HepG2 (cell line): ENCODE data around the gene WIPF2. TPM values are rescaled to one million over a fixed set of nuclear protein-coding genes. Genes with fewer than 3 reads are reported as not detected.

Experiments
- DRAP1 ChIP-seq: IDR thresholded peaks from 2 replicates; pipeline ENCODE4 v1.6.1; 2016; ENCODE audit warnings: missing genetic modification reagents, missing compliant biosample characterization
- DZIP1 ChIP-seq: sonication (generic); formaldehyde crosslinking; IDR thresholded peaks from 2 replicates; pipeline ENCODE4 v1.5.0; 2020; ENCODE audit warnings: mild to moderate bottlenecking, missing genetic modification reagents
- EEA1 ChIP-seq: sonication (generic); formaldehyde crosslinking; IDR thresholded peaks from 2 replicates; pipeline ENCODE4 v1.5.1; 2020; ENCODE audit warnings: mild to moderate bottlenecking, missing genetic modification reagents, borderline replicate concordance
- FIP1L1 ChIP-seq: fragments of 200-400 bp; formaldehyde crosslinking; IDR thresholded peaks from 2 replicates; pipeline ENCODE4 v1.6.1; 2018; ENCODE audit warnings: low read depth, mild to moderate bottlenecking, low read length, moderate library complexity, borderline replicate concordance; ENCODE audit not compliant: insufficient read depth
- FOXA1 ChIP-seq, 2 experiments: fragments of 450-650 bp in 1 of 2; sonication (generic) in 1 of 2; formaldehyde crosslinking in 1 of 2; IDR thresholded peaks; 2 replicates each; pipeline versions ENCODE4 v1.4.0 to v1.6.1; 2016 to 2020; ENCODE audit warnings: missing genetic modification reagents in 1 of 2
- FOXA3 ChIP-seq: IDR thresholded peaks from 2 replicates; pipeline ENCODE4 v1.6.1; 2016; ENCODE audit warnings: missing genetic modification reagents, missing compliant biosample characterization
- GABPB1 ChIP-seq: IDR thresholded peaks from 2 replicates; pipeline ENCODE4 v1.6.1; 2016; ENCODE audit warnings: mild to moderate bottlenecking, missing genetic modification reagents, moderate library complexity, missing compliant biosample characterization
- HIVEP1 ChIP-seq: sonication (generic); formaldehyde crosslinking; IDR thresholded peaks from 2 replicates; pipeline ENCODE4 v1.4.0; 2020; ENCODE audit warnings: mild to moderate bottlenecking, missing genetic modification reagents
- MED13 ChIP-seq: sonication (generic); formaldehyde crosslinking; IDR thresholded peaks from 2 replicates; pipeline ENCODE4 v1.5.0; 2020; ENCODE audit warnings: missing genetic modification reagents
- MXD1 ChIP-seq: sonication (generic); formaldehyde crosslinking; IDR thresholded peaks from 2 replicates; pipeline ENCODE4 v1.4.0; 2020; ENCODE audit warnings: mild to moderate bottlenecking, missing genetic modification reagents
- NR0B2 ChIP-seq: sonication (generic); formaldehyde crosslinking; IDR thresholded peaks from 2 replicates; pipeline ENCODE4 v1.4.0; 2020; ENCODE audit warnings: mild to moderate bottlenecking, missing genetic modification reagents
- PHF5A ChIP-seq: IDR thresholded peaks from one replicate; pipeline ENCODE4 v1.6.1; 2018; ENCODE audit warnings: low read depth, missing genetic modification reagents; ENCODE audit not compliant: unreplicated experiment
- SALL1 ChIP-seq: sonication (generic); formaldehyde crosslinking; IDR thresholded peaks from 2 replicates; pipeline ENCODE4 v1.8.0; 2022; ENCODE audit warnings: mild to moderate bottlenecking, missing genetic modification reagents
- ZBTB26 ChIP-seq: IDR thresholded peaks from 2 replicates; pipeline ENCODE4 v1.6.1; 2016; ENCODE audit warnings: missing compliant biosample characterization, missing genetic modification reagents, borderline replicate concordance
- ZBTB7B ChIP-seq: sonication (generic); formaldehyde crosslinking; IDR thresholded peaks from 2 replicates; pipeline ENCODE4 v1.4.0; 2020; ENCODE audit warnings: missing genetic modification reagents
- ZFX ChIP-seq: sonication (generic); formaldehyde crosslinking; IDR thresholded peaks from 2 replicates; pipeline ENCODE4 v1.4.0; 2020; ENCODE audit warnings: mild to moderate bottlenecking, low read depth, missing genetic modification reagents, moderate library complexity
- ZMYM2 ChIP-seq: sonication (generic); formaldehyde crosslinking; IDR thresholded peaks from 2 replicates; pipeline ENCODE4 v1.8.0; 2022; ENCODE audit warnings: mild to moderate bottlenecking, missing genetic modification reagents
- ZNF567 ChIP-seq: sonication (generic); formaldehyde crosslinking; IDR thresholded peaks from 2 replicates; pipeline ENCODE4 v1.8.1; 2023; ENCODE audit warnings: mild to moderate bottlenecking, missing genetic modification reagents, borderline replicate concordance
- ZNF574 ChIP-seq: sonication (generic); formaldehyde crosslinking; IDR thresholded peaks from 2 replicates; pipeline ENCODE4 v1.4.0; 2020; ENCODE audit warnings: missing genetic modification reagents
- ZNF580 ChIP-seq: IDR thresholded peaks from 2 replicates; pipeline ENCODE4 v1.6.1; 2016; ENCODE audit warnings: low read depth, borderline replicate concordance
- ZSCAN21 ChIP-seq: sonication (generic); formaldehyde crosslinking; IDR thresholded peaks from 2 replicates; pipeline ENCODE4 v1.8.0; 2022; ENCODE audit warnings: mild to moderate bottlenecking, missing genetic modification reagents, moderate library complexity, borderline replicate concordance
- polyA plus RNA-seq, 8 experiments: library from polyadenylated mRNA; depleted of rRNA in 3 of 8; stranded (reverse) in 7 of 8; unstranded in 1 of 8; fragments of >200 nt; fragmentation: Illumina TruSeq in 4 of 8; extraction: Trizol in 4 of 8; gene quantifications; 2 replicates each; pipeline versions ENCODE4 v1.2.1 to v1.2.3, GENCODE V29; 2011 to 2016; ENCODE audit warnings: low read depth in 4 of 8, missing spikeins in 1 of 8, mixed read lengths in 1 of 8; ENCODE audit not compliant: insufficient read depth in 1 of 8
- total RNA-seq, 5 experiments: library from RNA; depleted of rRNA; stranded (reverse); fragments of >200 nt; fragmentation: Illumina TruSeq; extraction: Trizol; gene quantifications; 2 replicates each; pipeline ENCODE4 v1.2.3, GENCODE V29; 2016; ENCODE audit warnings: low read depth in 1 of 5

Gene WIPF2
- total and polyA plus RNA-seq, 2 of the 13 experiments (the other 11 are each of a cell fraction or from before 2014, with no cell fraction given) = 7.2 to 10.8 TPM

GRCh38 chr17:40327735-40328385 is 108.8 kb downstream of the WIPF2 start (continued):
- TF ChIP-seq ZNF580 (no peak), FIP1L1 (no peak), ZFX (CRISPR knock-in tag) (peak; percentile 34; the same call in 1 of the 2 replicates), ZBTB26 (CRISPR knock-in tag) (no peak), FOXA3 (CRISPR knock-in tag) (no peak), ZBTB7B (CRISPR knock-in tag) (no peak), DZIP1 (CRISPR knock-in tag) (no peak), FOXA1 (IDR thresholded peaks at IDR 0.05) (no peak), FOXA1 (CRISPR knock-in tag; IDR thresholded peaks at IDR 0.05) (no peak), ZNF567 (CRISPR knock-in tag) (no peak), NR0B2 (CRISPR knock-in tag) (0 out of 2 replicates have a peak, but pooled peaks have one; percentile 30), ZNF574 (0 out of 2 replicates have a peak, but pooled peaks have one; percentile 14), MXD1 (CRISPR knock-in tag) (no peak), EEA1 (CRISPR knock-in tag) (no peak), ZMYM2 (no peak), DRAP1 (CRISPR knock-in tag) (no peak), GABPB1 (CRISPR knock-in tag) (no peak), MED13 (CRISPR knock-in tag) (no peak), PHF5A (CRISPR knock-in tag) (no peak), SALL1 (CRISPR knock-in tag) (peak; percentile 27; the same call in 1 of the 2 replicates), ZSCAN21 (CRISPR knock-in tag) (no peak), HIVEP1 (no peak)
